BLaER1 treated with 17β-estradiol and CSF1 and Interleukin-3, amounts not matched to agents 10 nM and 100 nM (cell line): ENCODE results near the gene LTBP2.

Source experiments
- H3K27ac ChIP-seq, 11 experiments: shearing (Covaris generic); formaldehyde crosslinking; 2 replicates each; pipeline ENCODE4 v1.8.1; 2022
- H3K27me3 ChIP-seq, 11 experiments: shearing (Covaris generic); formaldehyde crosslinking; 2 replicates each; pipeline ENCODE4 v1.8.1; 2022
- H3K36me3 ChIP-seq, 11 experiments: shearing (Covaris generic); formaldehyde crosslinking; 2 replicates each; pipeline ENCODE4 v1.8.1; 2022
- H3K4me1 ChIP-seq, 10 experiments: shearing (Covaris generic); formaldehyde crosslinking; 2 replicates each; pipeline ENCODE4 v1.8.1; 2022
- H3K4me2 ChIP-seq, 11 experiments: shearing (Covaris generic); formaldehyde crosslinking; 2 replicates each; pipeline ENCODE4 v1.8.1; 2022
- H3K4me3 ChIP-seq, 10 experiments: shearing (Covaris generic); formaldehyde crosslinking; 2 replicates each; pipeline ENCODE4 v1.8.1; 2022
- H3K9ac ChIP-seq, 11 experiments: shearing (Covaris generic); formaldehyde crosslinking; 2 replicates each; pipeline ENCODE4 v1.8.1; 2022
- H3K9me3 ChIP-seq, 11 experiments: shearing (Covaris generic); formaldehyde crosslinking; replicated peaks in 1 of 11; 2 replicates each; pipeline ENCODE4 v1.8.1; 2022
- H4K20me1 ChIP-seq, 11 experiments: shearing (Covaris generic); formaldehyde crosslinking; 2 replicates each; pipeline ENCODE4 v1.8.1; 2022
- Cebpa-rat ChIP-seq, 11 experiments: shearing (Covaris generic); IDR thresholded peaks; 2 replicates each; pipeline ENCODE4 v1.8.1; 2022

LTBP2 gene

GRCh38 chr14:74604911-74605310 lies 7.1 kb downstream of the LTBP2 start:
- H3K4me1 ChIP-seq = peaks cover 4 to 19% (median 14%) of the 10 kb centered on the region in 10 experiments; a peak in 15 of 20 replicates
- no peak overlapping the region for H3K9ac ChIP-seq
- H3K27ac ChIP-seq = no peak overlapping the region
- no peak for TF ChIP-seq Cebpa-rat (IDR thresholded peaks at IDR 0.05)
- H3K27me3 ChIP-seq = peaks cover 0 to 9% (median 6%) of the 10 kb centered on the region in 11 experiments; a peak in 18 of 22 replicates
- H3K9me3 ChIP-seq = no peaks in the 10 kb centered on the region
- peak overlapping the region in 3 of 11 experiments; percentile 12 to 54 (median 44); a peak in 5 of 22 replicates for H3K4me2 ChIP-seq
- peaks cover 0 to 8% (median 0%) of the 10 kb centered on the region in 11 experiments; a peak in 3 of 22 replicates for H4K20me1 ChIP-seq
- H3K36me3 ChIP-seq = peaks cover 0 to 6% (median 0%) of the 10 kb centered on the region in 11 experiments; a peak in 1 of 22 replicates
- no peak overlapping the region for H3K4me3 ChIP-seq

- H3K4me3 ChIP-seq = no peak overlapping the region
These were observed 7.9 kb downstream of the LTBP2 start for GRCh38 chr14:74604157-74604556.

GRCh38 chr14:74601982-74602381 lies 10.1 kb downstream of the LTBP2 start:
- Histone ChIP-seq H3K9ac (no peak overlapping the region), H3K9me3 (no peaks in the 10 kb centered on the region), H3K4me1 (peaks cover 4 to 25% (median 9%) of the 10 kb centered on the region in 10 experiments; a peak in 18 of 20 replicates), H4K20me1 (no peaks in the 10 kb centered on the region), H3K27me3 (no peaks in the 10 kb centered on the region), H3K4me3 (no peak overlapping the region), H3K36me3 (peaks cover 0 to 6% (median 0%) of the 10 kb centered on the region in 11 experiments; a peak in 1 of 22 replicates), H3K4me2 (no peak overlapping the region), H3K27ac (no peak overlapping the region)
- no peak for TF ChIP-seq Cebpa-rat (IDR thresholded peaks at IDR 0.05)

More at GRCh38 chr14:74604157-74604556, 7.9 kb downstream of the LTBP2 start:
- no peaks in the 10 kb centered on the region for H3K9me3 ChIP-seq
- H3K36me3 ChIP-seq = peaks cover 0 to 6% (median 0%) of the 10 kb centered on the region in 11 experiments; a peak in 1 of 22 replicates
- no peak overlapping the region for H3K9ac ChIP-seq
- H4K20me1 ChIP-seq = 0 out of 22 replicates have a peak, but pooled peaks cover 0 to 1% (median 0%) of the 10 kb centered on the region in 11 experiments
- TF ChIP-seq Cebpa-rat (IDR thresholded peaks at IDR 0.05) = no peak
- no peak overlapping the region for H3K4me2 ChIP-seq
- H3K27me3 ChIP-seq = peaks cover 0 to 1% (median 0%) of the 10 kb centered on the region in 11 experiments; a peak in 4 of 22 replicates
- peaks cover 4 to 17% (median 9%) of the 10 kb centered on the region in 10 experiments; a peak in 15 of 20 replicates for H3K4me1 ChIP-seq
- no peak overlapping the region for H3K27ac ChIP-seq

- H4K20me1 ChIP-seq = no peaks in the 10 kb centered on the region
These were observed 12.1 kb downstream of the LTBP2 start for GRCh38 chr14:74599946-74600345.

GRCh38 chr14:74599321-74599761 lies 12.7 kb downstream of the LTBP2 start:
- Histone ChIP-seq H4K20me1 (no peaks in the 10 kb centered on the region), H3K27ac (no peak overlapping the region; a peak in 2 of 22 replicates), H3K9me3 (no peaks in the 10 kb centered on the region), H3K4me1 (peaks cover 0 to 44% (median 2%) of the 10 kb centered on the region in 10 experiments; a peak in 8 of 20 replicates), H3K4me3 (no peak overlapping the region), H3K4me2 (peak overlapping the region in 5 of 11 experiments; percentile 4 to 52 (median 26); a peak in 3 of 22 replicates), H3K36me3 (peaks cover 0 to 6% (median 0%) of the 10 kb centered on the region in 11 experiments; a peak in 1 of 22 replicates), H3K27me3 (no peaks in the 10 kb centered on the region), H3K9ac (0 out of 22 replicates have a peak overlapping the region, but pooled peaks of 1 of the 11 experiments have one; percentile 15)
- TF ChIP-seq Cebpa-rat (IDR thresholded peaks at IDR 0.05) = no peak

More at GRCh38 chr14:74599946-74600345, 12.1 kb downstream of the LTBP2 start:
- Histone ChIP-seq H3K27ac (no peak overlapping the region; a peak in 1 of 22 replicates), H3K4me2 (peak overlapping the region in 3 of 11 experiments; percentile 4 to 52 (median 38); a peak in 2 of 22 replicates), H3K27me3 (no peaks in the 10 kb centered on the region), H3K9me3 (no peaks in the 10 kb centered on the region), H3K9ac (0 out of 22 replicates have a peak overlapping the region, but pooled peaks of 1 of the 11 experiments have one; percentile 15), H3K36me3 (peaks cover 0 to 6% (median 0%) of the 10 kb centered on the region in 11 experiments; a peak in 1 of 22 replicates), H3K4me1 (peaks cover 0 to 38% (median 2%) of the 10 kb centered on the region in 10 experiments; a peak in 9 of 20 replicates), H3K4me3 (no peak overlapping the region)
- no peak for TF ChIP-seq Cebpa-rat (IDR thresholded peaks at IDR 0.05)

- no peaks in the 10 kb centered on the region for H3K27me3 ChIP-seq
- peaks cover 11 to 68% (median 19%) of the 10 kb centered on the region in 10 experiments for H3K4me1 ChIP-seq
- H4K20me1 ChIP-seq = no peaks in the 10 kb centered on the region
- TF ChIP-seq Cebpa-rat (IDR thresholded peaks at IDR 0.05) = no peak
- no peak overlapping the region for H3K4me3 ChIP-seq
- peak overlapping the region in 3 of 11 experiments; percentile 51 to 79 (median 61); a peak in 6 of 22 replicates for H3K4me2 ChIP-seq
- H3K9ac ChIP-seq = 0 out of 22 replicates have a peak overlapping the region, but pooled peaks of 1 of the 11 experiments have one; percentile 22
- peaks cover 0 to 1% (median 0%) of the 10 kb centered on the region in 11 experiments; a peak in 1 of 22 replicates for H3K36me3 ChIP-seq
- no peaks in the 10 kb centered on the region for H3K9me3 ChIP-seq
- no peak overlapping the region; a peak in 1 of 22 replicates for H3K27ac ChIP-seq
These were observed 15.1 kb downstream of the LTBP2 start for GRCh38 chr14:74596741-74597450.

- no peak for TF ChIP-seq Cebpa-rat (IDR thresholded peaks at IDR 0.05)
- no peaks in the 10 kb centered on the region for H4K20me1 ChIP-seq
- H3K4me3 ChIP-seq = no peak overlapping the region
- H3K36me3 ChIP-seq = no peaks in the 10 kb centered on the region
- H3K9me3 ChIP-seq = no peaks in the 10 kb centered on the region
- H3K27ac ChIP-seq = peak overlapping the region in 3 of 11 experiments; percentile 90 to 91 (median 91); a peak in 6 of 22 replicates
- H3K4me1 ChIP-seq = peaks cover 11 to 84% (median 19%) of the 10 kb centered on the region in 10 experiments
- H3K4me2 ChIP-seq = peak overlapping the region in 3 of 11 experiments; percentile 75 to 77 (median 75); a peak in 6 of 22 replicates
- no peaks in the 10 kb centered on the region for H3K27me3 ChIP-seq
- peak overlapping the region in 3 of 11 experiments; percentile 9 to 83 (median 20); a peak in 1 of 22 replicates for H3K9ac ChIP-seq
These were observed 16.9 kb downstream of the LTBP2 start for GRCh38 chr14:74595006-74595735.

- Histone ChIP-seq H3K27me3 (no peaks in the 10 kb centered on the region), H3K9me3 (no peaks in the 10 kb centered on the region), H3K4me2 (peak overlapping the region in 3 of 11 experiments; percentile 75 to 77 (median 75); a peak in 6 of 22 replicates), H3K36me3 (no peaks in the 10 kb centered on the region), H3K4me3 (no peak overlapping the region), H3K9ac (peak overlapping the region in 3 of 11 experiments; percentile 9 to 83 (median 78); a peak in 3 of 22 replicates), H3K27ac (peak overlapping the region in 4 of 11 experiments; percentile 81 to 91 (median 90); a peak in 8 of 22 replicates), H4K20me1 (no peaks in the 10 kb centered on the region), H3K4me1 (peaks cover 11 to 87% (median 19%) of the 10 kb centered on the region in 10 experiments)
- TF ChIP-seq Cebpa-rat (IDR thresholded peaks at IDR 0.05) = no peak
These were observed 17.4 kb downstream of the LTBP2 start for GRCh38 chr14:74594606-74595005.
